Esophagus squamous epithelium (tissue), 4 donors: ENCODE measurements around the gene PEX13.

Experiments
- CTCF ChIP-seq, 6 experiments: fragments of 450-650 bp in 4 of 6; fragments of 200-600 bp in 2 of 6; sonication (generic) in 2 of 6; IDR thresholded peaks; one replicate each; pipeline ENCODE4 v1.5.1; 2016 to 2019; ENCODE audit warnings: antibody characterized with exemption in 6 of 6, mild to moderate bottlenecking in 4 of 6, moderate library complexity in 4 of 6
- POLR2A ChIP-seq, 4 donors: fragments of 450-650 bp; IDR thresholded peaks; one replicate each; pipeline ENCODE4 v1.6.1; 2017; ENCODE audit warnings: antibody characterized with exemption in 4 of 4, mild to moderate bottlenecking in 4 of 4, moderate library complexity in 3 of 4

GRCh38 chr2:60992985-60993392 lies 24.5 kb upstream of the PEX13 start:
- TF ChIP-seq CTCF (IDR thresholded peaks at IDR 0.05) (no peak), POLR2A (IDR thresholded peaks at IDR 0.05) (peak in 1 of 4 donors; percentile 39)
